HepG2 (cell line): ENCODE data around the gene TTBK1. TPM values are rescaled to one million over a fixed set of nuclear protein-coding genes. Genes with fewer than 3 reads are reported as not detected.

Experiments used
- ARID5B ChIP-seq: IDR thresholded peaks from 2 replicates; pipeline ENCODE4 v1.4.0; 2020; ENCODE audit warnings: mild to moderate bottlenecking, missing genetic modification reagents
- ATF4 ChIP-seq, 2 experiments: fragments of 450-650 bp in 1 of 2; sonication (generic) in 1 of 2; formaldehyde crosslinking; IDR thresholded peaks; 2 replicates each; pipeline versions ENCODE4 v1.5.0 to v1.8.0; 2020 to 2022; ENCODE audit warnings: mild to moderate bottlenecking in 1 of 2, missing genetic modification reagents in 1 of 2
- ETV6 ChIP-seq: sonication (generic); formaldehyde crosslinking; conservative IDR thresholded peaks from 2 replicates; pipeline ENCODE4 v1.4.0; 2020; ENCODE audit warnings: missing genetic modification reagents
- FOXO4 ChIP-seq: sonication (generic); formaldehyde crosslinking; conservative IDR thresholded peaks from 2 replicates; pipeline ENCODE4 v1.8.1; 2023; ENCODE audit warnings: missing genetic modification reagents
- HOXA5 ChIP-seq: sonication (generic); formaldehyde crosslinking; IDR thresholded peaks from 2 replicates; pipeline ENCODE4 v1.4.0; 2020; ENCODE audit warnings: missing genetic modification reagents
- HOXA7 ChIP-seq: sonication (generic); formaldehyde crosslinking; IDR thresholded peaks from 2 replicates; pipeline ENCODE4 v1.8.1; 2022; ENCODE audit warnings: mild to moderate bottlenecking, missing genetic modification reagents, moderate library complexity
- NFE2 ChIP-seq: sonication (generic); formaldehyde crosslinking; IDR thresholded peaks from 2 replicates; pipeline ENCODE4 v1.4.0; 2020; ENCODE audit warnings: missing genetic modification reagents
- TRAFD1 ChIP-seq: sonication (generic); formaldehyde crosslinking; IDR thresholded peaks from 2 replicates; pipeline ENCODE4 v1.5.1; 2020; ENCODE audit warnings: missing genetic modification reagents, mild to moderate bottlenecking, borderline replicate concordance
- ZBTB8A ChIP-seq: sonication (generic); formaldehyde crosslinking; IDR thresholded peaks from 2 replicates; pipeline ENCODE4 v1.4.0; 2020; ENCODE audit warnings: mild to moderate bottlenecking, low read depth, missing genetic modification reagents, borderline replicate concordance
- ZC3H13 ChIP-seq: sonication (generic); formaldehyde crosslinking; IDR thresholded peaks from 2 replicates; pipeline ENCODE4 v1.8.1; 2023; ENCODE audit warnings: mild to moderate bottlenecking, missing genetic modification reagents, moderate library complexity
- ZNF264 ChIP-seq: sonication (generic); formaldehyde crosslinking; IDR thresholded peaks from 2 replicates; pipeline ENCODE4 v1.4.0; 2020; ENCODE audit warnings: missing genetic modification reagents
- ZNF609 ChIP-seq: sonication (generic); formaldehyde crosslinking; IDR thresholded peaks from 2 replicates; pipeline ENCODE4 v1.4.0; 2020; ENCODE audit warnings: mild to moderate bottlenecking, missing genetic modification reagents, borderline replicate concordance
- ZNF670 ChIP-seq: sonication (generic); formaldehyde crosslinking; IDR thresholded peaks from 2 replicates; pipeline ENCODE4 v1.8.0; 2022; ENCODE audit warnings: mild to moderate bottlenecking, missing genetic modification reagents, borderline replicate concordance
- ZNF720 ChIP-seq: sonication (generic); formaldehyde crosslinking; IDR thresholded peaks from 2 replicates; pipeline ENCODE4 v1.4.0; 2020; ENCODE audit warnings: missing genetic modification reagents
- polyA plus RNA-seq, 8 experiments: library from polyadenylated mRNA; depleted of rRNA in 3 of 8; stranded (reverse) in 7 of 8; unstranded in 1 of 8; fragments of >200 nt; fragmentation: Illumina TruSeq in 4 of 8; extraction: Trizol in 4 of 8; gene quantifications; 2 replicates each; pipeline versions ENCODE4 v1.2.1 to v1.2.3, GENCODE V29; 2011 to 2016; ENCODE audit warnings: low read depth in 4 of 8, missing spikeins in 1 of 8, mixed read lengths in 1 of 8; ENCODE audit not compliant: insufficient read depth in 1 of 8
- total RNA-seq, 5 experiments: library from RNA; depleted of rRNA; stranded (reverse); fragments of >200 nt; fragmentation: Illumina TruSeq; extraction: Trizol; gene quantifications; 2 replicates each; pipeline ENCODE4 v1.2.3, GENCODE V29; 2016; ENCODE audit warnings: low read depth in 1 of 5

The TTBK1 gene
- total and polyA plus RNA-seq, 2 of the 13 experiments (the other 11 are each of a cell fraction or from before 2014, with no cell fraction given), result 0.24 to 0.33 TPM

- 0 out of 2 replicates have a peak, but pooled peaks have one; percentile 33 for TF ChIP-seq ETV6 (CRISPR knock-in tag)
- no peak; a peak in 1 of 4 replicates for TF ChIP-seq ATF4 (CRISPR knock-in tag; IDR thresholded peaks at IDR 0.05)
- peak; percentile 85 for TF ChIP-seq ZNF609 (CRISPR knock-in tag)
- TF ChIP-seq NFE2, result no peak
- no peak for TF ChIP-seq ZNF720 (CRISPR knock-in tag)
- no peak for TF ChIP-seq HOXA7 (CRISPR knock-in tag)
- 0 out of 2 replicates have a peak, but pooled peaks have one; percentile 17 for TF ChIP-seq HOXA5 (CRISPR knock-in tag)
- TF ChIP-seq ZC3H13, result peak; percentile 82; the same call in 1 of the 2 replicates
- TF ChIP-seq ARID5B (CRISPR knock-in tag), result peak; percentile 52
- peak; percentile 14; the same call in 1 of the 2 replicates for TF ChIP-seq ZBTB8A (CRISPR knock-in tag)
- TF ChIP-seq ZNF670 (CRISPR knock-in tag), result peak; percentile 51; the same call in 1 of the 2 replicates
- TF ChIP-seq TRAFD1 (CRISPR knock-in tag), result peak; percentile 75; the same call in 1 of the 2 replicates
- TF ChIP-seq ZNF264 (CRISPR knock-in tag), result no peak
- TF ChIP-seq FOXO4 (CRISPR knock-in tag), result peak; percentile 96; the same call in 1 of the 2 replicates
These were observed 31.8 kb downstream of the TTBK1 start (continued) for GRCh38 chr6:43274916-43275597.
